Measurements from ENCODE around the gene PLEKHA7. TPM values are rescaled to one million over a fixed set of nuclear protein-coding genes. Genes with fewer than 3 reads are reported as not detected.
A peak's percentile ranks its signal among the peaks of the same experiment; 100 is the strongest.

PLEKHA7 gene
- total RNA-seq, 1 experiment from 2014 or later, result 4.4 TPM

DNA sequence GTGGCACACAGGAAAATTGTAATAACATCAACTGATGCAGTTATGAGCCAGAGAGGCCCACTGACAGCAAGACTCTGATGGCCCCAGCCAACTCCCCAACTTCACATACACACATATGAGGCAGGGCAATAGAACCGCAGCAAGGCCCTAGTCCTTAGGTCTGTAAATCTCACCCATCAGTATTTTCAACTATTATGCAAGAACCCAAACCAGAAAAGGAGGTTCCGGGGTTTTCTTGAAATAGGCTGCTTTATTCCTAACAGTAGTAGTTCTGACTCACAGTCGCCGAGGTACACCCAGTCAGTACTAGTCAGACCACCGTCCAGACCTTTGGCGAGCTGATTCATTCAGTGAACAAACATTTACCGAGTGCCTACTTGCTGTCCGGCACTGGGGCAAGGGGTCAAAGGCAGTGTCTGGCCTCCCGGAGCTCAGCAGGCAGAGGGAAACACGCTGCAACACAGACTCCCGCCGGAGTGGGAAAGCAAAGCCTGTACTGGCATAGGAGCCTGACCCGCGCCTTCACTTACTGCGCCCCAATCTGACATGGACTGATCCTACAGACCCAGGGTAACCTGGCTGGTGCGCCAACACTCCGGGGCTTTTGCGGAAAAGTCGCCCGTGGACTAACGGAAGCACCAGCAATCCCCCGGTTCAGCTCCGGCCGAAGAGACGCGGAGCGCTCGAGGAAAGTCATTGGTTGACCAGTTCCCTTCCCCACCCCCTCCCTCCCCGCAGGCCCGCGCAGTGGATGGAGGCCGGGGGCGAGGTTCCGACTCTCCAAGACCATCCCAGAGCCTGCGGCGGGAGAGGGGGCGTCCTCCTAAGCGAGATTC is 1.3 kb downstream of the PLEKHA7 start:
- H3K9me2 ChIP-seq (replicated peaks; ENCODE audit: insufficient read depth, low read length), result no peaks in the 10 kb centered on the region
- DNase-seq, result no peak
- H3K4me2 ChIP-seq (ENCODE audit: low read depth, low read length, poor library complexity, severe bottlenecking), result no peak overlapping the region
- H3K9ac ChIP-seq (ENCODE audit: low read length), result no peak overlapping the region
- H3K4me1 ChIP-seq (ENCODE audit: low read length), result no peaks in the 10 kb centered on the region
- H4K20me1 ChIP-seq (ENCODE audit: insufficient read depth, low read depth, low read length), result no peaks in the 10 kb centered on the region
- H3K4me3 ChIP-seq (ENCODE audit: low read length), result no peak overlapping the region
- H3K9me3 ChIP-seq (ENCODE audit: low read length), result no peaks in the 10 kb centered on the region
- no peak overlapping the region for H3K27ac ChIP-seq (ENCODE audit: low read length)
- H3K36me3 ChIP-seq (ENCODE audit: insufficient read depth, low read length), result no peaks in the 10 kb centered on the region
- H3K27me3 ChIP-seq (ENCODE audit: low read length), result no peaks in the 10 kb centered on the region
- no peaks in the 10 kb centered on the region for H3K79me2 ChIP-seq (ENCODE audit: low read length)
- H2AFZ ChIP-seq (ENCODE audit: low read length), result no peak overlapping the region

DNA sequence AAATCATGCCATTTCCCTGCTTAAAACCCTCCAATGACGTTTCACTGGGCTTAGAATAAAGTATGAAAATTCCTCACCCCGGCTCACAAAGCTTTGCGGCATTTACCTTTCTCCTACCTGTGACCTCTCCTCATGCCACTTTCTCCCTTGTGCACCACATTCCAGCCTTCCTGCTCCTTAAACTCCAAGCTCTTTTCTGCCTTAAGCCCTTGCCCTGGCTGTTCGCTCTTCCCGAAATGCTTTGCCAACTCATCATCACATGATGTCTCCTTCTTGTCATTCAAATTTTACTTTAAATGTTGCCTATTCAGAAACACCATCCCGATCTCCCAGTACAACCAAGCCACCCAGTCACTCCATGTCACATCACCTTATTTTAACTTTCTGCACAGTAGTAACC is 2.0 kb downstream of the PLEKHA7 start:
- H3K4me2 ChIP-seq (ENCODE audit: low read depth, low read length, poor library complexity, severe bottlenecking), result no peak overlapping the region
- H3K9me2 ChIP-seq (replicated peaks; ENCODE audit: insufficient read depth, low read length), result no peaks in the 10 kb centered on the region
- H3K9ac ChIP-seq (ENCODE audit: low read length), result no peak overlapping the region
- H2AFZ ChIP-seq (ENCODE audit: low read length), result no peak overlapping the region
- no peak for DNase-seq
- no peak overlapping the region for H3K27ac ChIP-seq (ENCODE audit: low read length)
- no peaks in the 10 kb centered on the region for H3K36me3 ChIP-seq (ENCODE audit: insufficient read depth, low read length)
- no peaks in the 10 kb centered on the region for H3K4me1 ChIP-seq (ENCODE audit: low read length)
- H3K79me2 ChIP-seq (ENCODE audit: low read length), result no peaks in the 10 kb centered on the region
- no peaks in the 10 kb centered on the region for H3K9me3 ChIP-seq (ENCODE audit: low read length)
- no peaks in the 10 kb centered on the region for H4K20me1 ChIP-seq (ENCODE audit: insufficient read depth, low read depth, low read length)
- no peaks in the 10 kb centered on the region for H3K27me3 ChIP-seq (ENCODE audit: low read length)
- no peak overlapping the region for H3K4me3 ChIP-seq (ENCODE audit: low read length)

DNA sequence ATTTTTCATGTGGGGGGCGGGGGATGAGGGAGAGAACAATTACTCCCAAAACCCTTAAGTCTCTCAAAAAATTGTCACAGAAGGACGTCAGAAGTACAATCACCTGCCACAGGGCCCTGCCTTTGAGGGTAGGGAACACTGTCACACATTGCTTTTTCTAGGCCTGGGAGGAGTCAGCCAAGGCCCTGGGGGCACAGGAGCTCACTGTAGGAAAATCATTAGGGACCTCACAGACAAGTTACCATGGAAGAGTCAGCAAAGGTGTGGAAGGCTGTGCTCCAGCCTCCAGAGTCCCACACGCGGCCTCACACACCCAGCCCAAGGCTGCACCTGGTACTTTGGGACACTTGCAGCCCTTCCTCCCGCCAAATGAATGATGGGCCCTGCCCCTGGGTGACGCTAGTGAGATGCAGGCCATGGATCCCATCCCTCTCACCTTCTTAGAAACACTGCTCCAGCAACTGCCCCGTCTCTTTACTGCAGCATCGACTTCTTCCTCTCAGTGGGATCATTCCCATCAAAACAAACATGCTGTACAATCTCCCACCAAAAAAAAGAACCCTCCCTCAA is 3.3 kb downstream of the PLEKHA7 start:
- Histone ChIP-seq H3K27ac (ENCODE audit: low read length) (no peak overlapping the region), H3K36me3 (ENCODE audit: insufficient read depth, low read length) (no peaks in the 10 kb centered on the region), H3K27me3 (ENCODE audit: low read length) (no peaks in the 10 kb centered on the region), H3K9me3 (ENCODE audit: low read length) (no peaks in the 10 kb centered on the region), H2AFZ (ENCODE audit: low read length) (no peak overlapping the region), H3K9ac (ENCODE audit: low read length) (no peak overlapping the region), H3K4me1 (ENCODE audit: low read length) (no peaks in the 10 kb centered on the region), H3K4me2 (ENCODE audit: low read depth, low read length, poor library complexity, severe bottlenecking) (no peak overlapping the region), H3K9me2 (replicated peaks; ENCODE audit: insufficient read depth, low read length) (no peaks in the 10 kb centered on the region), H4K20me1 (ENCODE audit: insufficient read depth, low read depth, low read length) (no peaks in the 10 kb centered on the region), H3K79me2 (ENCODE audit: low read length) (no peaks in the 10 kb centered on the region), H3K4me3 (ENCODE audit: low read length) (no peak overlapping the region)
- no peak for DNase-seq

DNA sequence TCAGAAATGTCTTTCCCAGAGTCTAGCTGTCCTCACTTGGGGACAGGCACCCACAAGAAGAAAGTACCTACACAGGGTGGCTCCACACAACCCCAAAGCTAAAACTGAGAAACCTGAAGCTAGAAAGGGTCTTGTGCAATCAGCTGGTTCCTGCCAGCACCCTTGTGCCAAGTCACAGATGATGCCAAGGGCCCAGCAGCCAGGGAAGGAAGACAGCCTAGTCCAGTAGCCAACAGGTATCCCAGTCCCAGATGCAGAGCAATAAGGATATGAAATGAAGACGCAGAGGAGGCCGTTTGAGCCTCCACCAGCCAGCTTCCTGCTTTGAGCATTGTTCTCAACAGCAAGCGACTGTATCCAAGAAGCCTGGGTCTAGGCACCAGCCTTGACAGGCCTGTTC is 6.1 kb downstream of the PLEKHA7 start:
- Histone ChIP-seq H3K9me3 (ENCODE audit: low read length) (no peaks in the 10 kb centered on the region), H3K4me3 (ENCODE audit: low read length) (no peak overlapping the region), H4K20me1 (ENCODE audit: insufficient read depth, low read depth, low read length) (no peaks in the 10 kb centered on the region), H3K79me2 (ENCODE audit: low read length) (no peaks in the 10 kb centered on the region), H3K27me3 (ENCODE audit: low read length) (no peaks in the 10 kb centered on the region), H3K27ac (ENCODE audit: low read length) (no peak overlapping the region), H3K36me3 (ENCODE audit: insufficient read depth, low read length) (no peaks in the 10 kb centered on the region), H3K9ac (ENCODE audit: low read length) (no peak overlapping the region), H3K4me1 (ENCODE audit: low read length) (no peaks in the 10 kb centered on the region), H3K9me2 (replicated peaks; ENCODE audit: insufficient read depth, low read length) (no peaks in the 10 kb centered on the region), H2AFZ (ENCODE audit: low read length) (no peak overlapping the region), H3K4me2 (ENCODE audit: low read depth, low read length, poor library complexity, severe bottlenecking) (no peak overlapping the region)
- no peak for DNase-seq

DNA sequence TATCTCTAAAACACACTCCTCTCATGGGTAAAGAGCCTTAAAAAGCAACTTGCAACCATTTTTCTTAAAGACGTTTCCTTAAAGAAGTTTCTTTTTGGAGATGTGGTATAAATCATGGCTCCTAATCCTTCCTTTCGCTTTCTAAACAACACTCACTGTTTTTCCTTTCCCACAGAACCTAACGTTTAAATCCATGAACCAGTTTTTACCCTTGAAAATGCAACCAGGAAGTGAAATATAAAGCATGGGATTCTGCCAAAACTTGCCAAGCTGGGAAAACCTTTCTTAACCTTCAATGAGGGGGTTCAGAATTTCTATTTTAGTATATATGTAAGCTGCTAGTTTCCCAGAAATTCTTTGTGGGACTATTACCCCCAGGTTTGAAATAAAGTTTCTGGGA is 8.6 kb downstream of the PLEKHA7 start:
- no peaks in the 10 kb centered on the region for H3K9me3 ChIP-seq (ENCODE audit: low read length)
- H4K20me1 ChIP-seq (ENCODE audit: insufficient read depth, low read depth, low read length), result no peaks in the 10 kb centered on the region
- H3K27ac ChIP-seq (ENCODE audit: low read length), result no peak overlapping the region
- H3K4me1 ChIP-seq (ENCODE audit: low read length), result no peaks in the 10 kb centered on the region
- no peak overlapping the region for H3K4me2 ChIP-seq (ENCODE audit: low read depth, low read length, poor library complexity, severe bottlenecking)
- H3K79me2 ChIP-seq (ENCODE audit: low read length), result no peaks in the 10 kb centered on the region
- no peak overlapping the region for H3K9ac ChIP-seq (ENCODE audit: low read length)
- H3K4me3 ChIP-seq (ENCODE audit: low read length), result no peak overlapping the region
- no peaks in the 10 kb centered on the region for H3K27me3 ChIP-seq (ENCODE audit: low read length)
- H3K36me3 ChIP-seq (ENCODE audit: insufficient read depth, low read length), result no peaks in the 10 kb centered on the region
- peak overlapping the region; percentile 21; the same call in 1 of the 2 replicates for H2AFZ ChIP-seq (ENCODE audit: low read length)
- DNase-seq, result no peak
- H3K9me2 ChIP-seq (replicated peaks; ENCODE audit: insufficient read depth, low read length), result no peaks in the 10 kb centered on the region

DNA sequence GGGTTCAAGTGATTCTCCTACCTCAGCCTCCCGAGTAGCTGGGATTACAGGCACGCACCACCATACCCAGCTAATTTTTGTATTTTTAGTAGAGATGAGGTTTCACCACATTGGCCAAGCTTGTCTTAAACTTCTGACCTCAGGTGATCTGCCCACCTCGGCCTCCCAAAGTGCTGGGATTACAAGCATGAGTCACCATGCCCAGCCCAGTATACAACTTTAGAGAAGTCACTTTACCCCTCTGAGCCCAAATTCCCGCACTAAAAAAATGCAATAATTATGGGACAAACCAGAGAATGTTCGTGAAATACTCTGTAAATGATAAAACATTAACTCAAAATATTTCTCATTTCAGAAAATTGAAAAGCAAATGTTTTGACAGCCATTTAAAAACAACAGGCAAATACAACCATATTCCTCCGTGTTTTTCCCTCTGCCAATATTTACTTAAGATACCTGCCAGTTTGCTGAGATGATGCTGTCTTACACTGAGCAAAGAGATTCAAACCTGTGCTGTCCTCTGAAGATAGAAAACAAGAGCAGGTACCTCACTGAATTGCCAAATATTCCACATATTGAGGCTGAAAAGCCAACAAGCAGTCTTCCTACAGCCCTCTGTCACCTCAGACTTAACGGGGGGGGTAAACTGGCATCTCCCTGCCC is 9.6 kb downstream of the PLEKHA7 start:
- no peaks in the 10 kb centered on the region for H3K36me3 ChIP-seq (ENCODE audit: insufficient read depth, low read length)
- no peak for DNase-seq
- H3K4me1 ChIP-seq (ENCODE audit: low read length), result no peaks in the 10 kb centered on the region
- no peak overlapping the region for H3K4me3 ChIP-seq (ENCODE audit: low read length)
- no peak overlapping the region for H2AFZ ChIP-seq (ENCODE audit: low read length)
- H3K4me2 ChIP-seq (ENCODE audit: low read depth, low read length, poor library complexity, severe bottlenecking), result no peak overlapping the region
- H4K20me1 ChIP-seq (ENCODE audit: insufficient read depth, low read depth, low read length), result no peaks in the 10 kb centered on the region
- H3K9me2 ChIP-seq (replicated peaks; ENCODE audit: insufficient read depth, low read length), result no peaks in the 10 kb centered on the region
- no peaks in the 10 kb centered on the region for H3K79me2 ChIP-seq (ENCODE audit: low read length)
- H3K27me3 ChIP-seq (ENCODE audit: low read length), result no peaks in the 10 kb centered on the region
- no peak overlapping the region for H3K9ac ChIP-seq (ENCODE audit: low read length)
- no peaks in the 10 kb centered on the region for H3K9me3 ChIP-seq (ENCODE audit: low read length)
- no peak overlapping the region for H3K27ac ChIP-seq (ENCODE audit: low read length)

DNA sequence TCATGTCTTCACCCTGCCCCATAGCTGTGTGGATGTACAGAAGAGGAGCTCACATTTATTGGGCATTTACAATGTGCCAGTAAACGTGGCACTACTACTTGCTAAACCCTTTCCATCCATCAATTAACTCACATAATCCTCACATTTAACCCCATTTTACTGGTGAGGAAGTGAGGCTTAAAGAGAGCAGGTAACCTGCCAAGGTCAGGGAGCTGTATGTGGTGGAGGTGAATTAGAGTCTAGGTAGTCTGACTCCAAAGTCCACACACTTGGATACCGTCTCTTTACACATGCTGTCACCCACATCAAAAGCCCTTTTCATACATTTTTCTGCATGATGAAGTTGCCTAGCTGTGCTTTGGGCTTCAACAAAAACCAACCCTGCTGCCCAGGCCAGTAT is 10.8 kb downstream of the PLEKHA7 start:
- no peaks in the 10 kb centered on the region for H3K4me1 ChIP-seq (ENCODE audit: low read length)
- H3K36me3 ChIP-seq (ENCODE audit: insufficient read depth, low read length), result no peaks in the 10 kb centered on the region
- H3K4me3 ChIP-seq (ENCODE audit: low read length), result no peak overlapping the region
- no peaks in the 10 kb centered on the region for H3K27me3 ChIP-seq (ENCODE audit: low read length)
- no peaks in the 10 kb centered on the region for H3K9me3 ChIP-seq (ENCODE audit: low read length)
- H3K27ac ChIP-seq (ENCODE audit: low read length), result no peak overlapping the region
- no peak overlapping the region for H2AFZ ChIP-seq (ENCODE audit: low read length)
- H3K9me2 ChIP-seq (replicated peaks; ENCODE audit: insufficient read depth, low read length), result no peaks in the 10 kb centered on the region
- H3K79me2 ChIP-seq (ENCODE audit: low read length), result no peaks in the 10 kb centered on the region
- no peak overlapping the region for H3K9ac ChIP-seq (ENCODE audit: low read length)
- H4K20me1 ChIP-seq (ENCODE audit: insufficient read depth, low read depth, low read length), result no peaks in the 10 kb centered on the region
- H3K4me2 ChIP-seq (ENCODE audit: low read depth, low read length, poor library complexity, severe bottlenecking), result no peak overlapping the region
- no peak for DNase-seq

DNA sequence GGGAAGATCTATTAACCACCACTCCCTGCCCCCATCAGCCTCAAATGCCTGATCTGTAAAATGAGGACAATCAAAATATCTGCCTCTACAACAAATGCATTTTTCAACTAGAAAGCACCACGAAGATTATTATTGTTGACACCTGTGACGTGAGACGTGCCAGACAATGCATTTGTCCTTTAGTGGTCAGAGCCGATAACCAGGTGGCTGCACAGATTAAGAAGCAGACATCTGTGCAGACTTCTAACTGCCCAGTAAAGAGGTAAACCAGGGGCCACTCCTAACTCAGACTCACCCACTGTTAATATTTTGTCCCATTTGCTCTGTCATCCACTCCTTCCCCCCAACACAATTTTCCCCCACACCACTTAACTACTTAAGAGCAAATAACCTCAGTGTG is 11.7 kb downstream of the PLEKHA7 start:
- no peaks in the 10 kb centered on the region for H3K36me3 ChIP-seq (ENCODE audit: insufficient read depth, low read length)
- H4K20me1 ChIP-seq (ENCODE audit: insufficient read depth, low read depth, low read length), result no peaks in the 10 kb centered on the region
- H3K4me2 ChIP-seq (ENCODE audit: low read depth, low read length, poor library complexity, severe bottlenecking), result no peak overlapping the region
- no peak overlapping the region for H3K27ac ChIP-seq (ENCODE audit: low read length)
- no peaks in the 10 kb centered on the region for H3K27me3 ChIP-seq (ENCODE audit: low read length)
- H3K79me2 ChIP-seq (ENCODE audit: low read length), result no peaks in the 10 kb centered on the region
- no peak overlapping the region for H2AFZ ChIP-seq (ENCODE audit: low read length)
- H3K9ac ChIP-seq (ENCODE audit: low read length), result no peak overlapping the region
- no peak overlapping the region for H3K4me3 ChIP-seq (ENCODE audit: low read length)
- no peak for DNase-seq
- no peaks in the 10 kb centered on the region for H3K9me3 ChIP-seq (ENCODE audit: low read length)
- H3K4me1 ChIP-seq (ENCODE audit: low read length), result no peaks in the 10 kb centered on the region
- H3K9me2 ChIP-seq (replicated peaks; ENCODE audit: insufficient read depth, low read length), result no peaks in the 10 kb centered on the region

Data from Karpas-422 (cell line).